GM19328 (cell line): ENCODE results near the gene MVB12B.

ENCODE experiments used
- ATAC-seq: cut with Tn5 transposase; IDR thresholded peaks from one replicate; pipeline ENCODE4 v1.9.1; 2021; ENCODE audit warnings: mild to moderate bottlenecking, moderate library complexity; ENCODE audit not compliant: unreplicated experiment

MVB12B gene

GRCh38 chr9:126448865-126449577, 122.4 kb downstream of the MVB12B start:
- no peak for ATAC-seq

DNA sequence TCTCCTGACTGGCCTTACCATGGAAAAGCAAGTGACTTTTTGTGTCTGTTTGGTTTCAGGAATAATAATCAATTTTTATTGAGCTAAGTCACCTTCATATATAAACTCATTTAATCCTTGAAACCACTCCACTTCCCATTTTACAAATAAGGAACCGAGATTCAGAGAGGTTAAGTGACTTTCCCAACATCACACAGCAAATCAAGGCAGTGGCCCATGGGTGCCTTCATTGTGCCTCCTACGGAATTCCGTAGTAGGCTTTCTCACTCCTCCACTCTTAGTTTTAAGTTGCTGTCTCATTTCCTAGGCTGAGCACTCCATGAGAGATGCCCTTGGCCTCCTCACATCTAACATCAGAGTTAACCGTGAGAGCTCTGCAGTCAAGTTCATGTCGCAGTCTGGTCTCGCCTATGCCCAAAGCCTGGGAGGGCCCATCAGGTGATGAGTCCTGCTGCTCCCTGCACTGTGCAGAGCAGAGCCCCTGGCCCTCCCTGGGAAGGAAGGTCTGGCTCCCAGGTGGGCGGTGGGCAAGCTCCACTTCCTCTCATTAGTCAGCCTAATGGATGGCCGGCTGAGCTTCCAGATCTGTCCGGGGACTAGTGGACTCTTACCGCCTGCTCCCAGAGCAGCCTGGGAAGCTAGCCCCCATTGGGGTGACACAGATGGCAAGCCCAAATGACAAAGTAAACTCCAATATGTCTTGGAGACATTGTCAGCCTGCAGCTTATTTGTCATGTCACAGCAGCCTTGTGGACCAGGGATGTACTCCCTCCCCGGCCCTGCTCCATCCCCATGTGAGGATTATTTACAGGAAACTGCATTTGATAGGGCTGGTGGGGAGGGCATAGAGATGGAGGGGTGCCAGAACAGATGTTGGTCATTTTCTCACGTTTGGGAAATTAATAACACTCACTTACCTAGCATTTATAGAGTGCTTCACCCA, 123.4 kb downstream of the MVB12B start:
- no peak for ATAC-seq

GRCh38 chr9:126450668-126451205, 124.1 kb downstream of the MVB12B start:
- no peak for ATAC-seq

DNA sequence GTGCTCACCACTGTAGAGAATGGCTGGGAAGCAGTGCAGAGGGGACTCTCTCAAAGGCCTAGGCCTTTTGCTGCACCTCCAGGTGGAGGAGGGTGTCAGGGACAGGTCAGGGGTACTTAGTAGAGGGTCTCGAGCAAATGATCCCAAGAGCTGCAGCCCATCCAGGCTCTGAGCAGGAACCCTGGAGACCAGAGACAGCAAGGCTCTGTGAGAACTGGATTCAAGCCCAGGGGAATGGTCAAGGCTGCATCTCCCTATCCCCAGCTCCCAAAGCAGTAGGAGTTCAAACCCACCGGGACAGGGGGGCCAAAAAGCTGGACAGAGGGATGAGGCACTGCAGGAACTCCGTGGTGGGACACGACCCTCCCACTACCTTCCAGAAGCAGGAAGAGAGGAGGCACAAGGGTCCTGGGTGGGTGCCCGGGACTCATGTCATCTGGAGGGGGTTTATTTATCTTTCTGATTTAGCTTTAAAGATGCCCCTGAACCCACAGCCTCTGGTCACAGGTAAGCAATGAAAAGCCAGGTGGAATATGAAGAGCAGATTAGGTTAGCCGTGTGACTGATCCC, 124.8 kb downstream of the MVB12B start:
- no peak for ATAC-seq

GRCh38 chr9:126452106-126452505, 125.5 kb downstream of the MVB12B start:
- no peak for ATAC-seq

GRCh38 chr9:126453156-126453963, 126.7 kb downstream of the MVB12B start:
- no peak for ATAC-seq

GRCh38 chr9:126454215-126454614, 127.6 kb downstream of the MVB12B start:
- ATAC-seq: no peak

- ATAC-seq: no peak
Measured at GRCh38 chr9:126454795-126455194, 128.2 kb downstream of the MVB12B start.

GRCh38 chr9:126456441-126457174, 130.0 kb downstream of the MVB12B start:
- no peak for ATAC-seq

GRCh38 chr9:126457175-126457547, 130.5 kb downstream of the MVB12B start:
- ATAC-seq: no peak

- ATAC-seq: no peak
Measured at GRCh38 chr9:126457890-126458289, 131.3 kb downstream of the MVB12B start.

DNA sequence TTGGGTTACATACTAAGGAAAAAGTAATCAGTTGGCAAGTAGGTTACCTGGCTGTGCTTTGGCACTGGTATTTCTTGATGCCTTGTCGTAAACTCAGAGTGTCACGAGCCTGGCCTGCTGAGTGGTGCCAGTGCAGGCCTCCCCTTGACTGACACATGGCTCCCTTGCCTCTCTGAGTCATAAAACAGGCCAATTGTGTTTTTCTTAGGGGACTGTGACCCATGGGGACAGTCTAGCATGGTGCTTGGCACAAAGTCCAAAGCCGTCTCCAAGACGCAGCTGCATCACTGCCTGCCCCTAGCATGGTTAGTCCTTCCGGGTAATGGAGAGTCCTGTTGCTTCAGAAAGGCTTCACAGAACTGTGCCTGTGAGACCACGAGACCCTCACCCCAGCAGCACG, 132.5 kb downstream of the MVB12B start:
- no peak for ATAC-seq

- ATAC-seq: no peak
Measured at GRCh38 chr9:126459546-126459945, 132.9 kb downstream of the MVB12B start.

- no peak for ATAC-seq
Measured at GRCh38 chr9:126459965-126460843, 133.6 kb downstream of the MVB12B start.

DNA sequence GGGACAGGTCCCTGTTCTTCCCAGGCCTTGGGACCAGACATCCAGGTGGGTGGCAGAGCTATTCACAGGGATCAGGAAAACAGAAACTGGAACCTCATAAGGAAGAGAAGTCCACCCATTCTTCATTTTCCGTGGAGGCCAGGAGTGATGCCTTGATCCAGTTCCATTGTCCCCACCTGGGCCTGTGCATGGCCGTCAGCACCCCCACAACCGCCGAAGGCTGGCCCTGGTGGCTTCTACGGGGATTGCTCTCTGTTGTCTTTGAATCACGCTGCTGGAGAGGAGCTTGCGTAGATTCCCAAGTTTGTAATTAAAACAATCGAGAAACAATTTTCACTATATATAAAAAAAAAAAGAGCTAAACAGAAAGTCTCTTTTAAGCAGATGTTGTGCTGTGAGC, 134.4 kb downstream of the MVB12B start:
- ATAC-seq: no peak

- no peak for ATAC-seq
Measured at GRCh38 chr9:126461608-126462007, 135.0 kb downstream of the MVB12B start.

DNA sequence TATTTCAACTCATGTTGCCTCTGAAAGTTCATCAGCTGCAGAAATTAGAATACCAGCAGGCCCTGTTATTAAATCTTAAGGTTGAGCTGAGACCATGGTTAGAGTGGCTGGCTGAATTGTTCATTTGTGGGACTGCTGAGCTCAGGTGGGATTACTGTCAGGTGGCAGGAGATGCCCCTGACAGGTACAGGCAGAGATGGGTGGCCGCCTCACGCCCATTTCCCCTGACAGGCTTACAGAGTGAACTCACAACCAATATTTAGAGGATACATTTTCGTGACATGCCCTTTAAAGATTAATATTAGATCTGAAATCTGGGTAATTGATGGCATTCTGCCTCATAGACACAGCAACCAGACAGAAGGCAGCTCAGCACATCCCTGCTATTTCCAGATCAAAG, 136.0 kb downstream of the MVB12B start:
- no peak for ATAC-seq

- no peak for ATAC-seq
Measured at GRCh38 chr9:126463426-126463825, 136.8 kb downstream of the MVB12B start.
